Heart right ventricle (tissue), 16 donors: Measurements from ENCODE around the gene VSTM5. TPM values are rescaled to one million over a fixed set of nuclear protein-coding genes. Genes with fewer than 3 reads are reported as not detected.

Experiments
- ATAC-seq, 8 donors: fragments of 200-7000 bp; cut with Tn5 transposase; one replicate each; pipeline ENCODE4 v1.9.1; 2020; ENCODE audit warnings: mild to moderate bottlenecking in 8 of 8, moderate library complexity in 8 of 8, moderate number of reproducible peaks in 1 of 8
- DNase-seq, 2 donors: peaks; one replicate each; pipeline ENCODE4 v3.0.0-alpha.2; 2020
- H3K27ac ChIP-seq, 10 donors: fragments of 200-600 bp; sonication (generic) in 2 of 10; one replicate each; pipeline versions ENCODE4 v1.5.0 to v1.8.0; 2020 to 2022; ENCODE audit warnings: mild to moderate bottlenecking in 3 of 10
- H3K27me3 ChIP-seq, 7 donors: fragments of 200-600 bp; one replicate each; pipeline ENCODE4 v1.8.0; 2021 to 2022; ENCODE audit warnings: mild to moderate bottlenecking in 2 of 7
- H3K36me3 ChIP-seq, 9 donors: fragments of 200-600 bp; sonication (generic) in 1 of 9; one replicate each; pipeline versions ENCODE4 v1.5.0 to v1.8.0; 2020 to 2022; ENCODE audit warnings: mild to moderate bottlenecking in 2 of 9
- H3K4me1 ChIP-seq, 9 donors: fragments of 200-600 bp; sonication (generic) in 1 of 9; one replicate each; pipeline versions ENCODE4 v1.5.0 to v1.8.0; 2020 to 2022; ENCODE audit warnings: mild to moderate bottlenecking in 4 of 9
- H3K4me3 ChIP-seq, 10 donors: fragments of 200-600 bp; sonication (generic) in 2 of 10; one replicate each; pipeline versions ENCODE4 v1.5.0 to v1.8.0; 2020 to 2022; ENCODE audit warnings: mild to moderate bottlenecking in 7 of 10, moderate library complexity in 2 of 10
- H3K9me3 ChIP-seq, 11 donors: fragments of 200-600 bp in 10 of 11; sonication (generic) in 2 of 11; one replicate each; pipeline versions ENCODE4 v1.5.0 to v1.8.0; 2013 to 2022; ENCODE audit warnings: mild to moderate bottlenecking in 2 of 11, control low read depth in 1 of 11, moderate library complexity in 1 of 11
- CTCF ChIP-seq, 9 donors: fragments of 200-600 bp; sonication (generic) in 2 of 9; IDR thresholded peaks; one replicate each; pipeline versions ENCODE4 v1.5.0 to v1.8.0; 2021 to 2022; ENCODE audit warnings: antibody characterized with exemption in 9 of 9, mild to moderate bottlenecking in 5 of 9, moderate library complexity in 1 of 9
- WGBS, 2 donors: extraction: QIAGEN DNeasy Blood & Tissue Kit; methylation state at CpG; one replicate each; pipeline ENCODE4 v1.1.7; 2013; ENCODE audit warnings: inconsistent platforms in 1 of 2; 5-methylcytosine and 5-hydroxymethylcytosine counted together
- intact Hi-C, 10 donors: fragments of 100-400 bp; cut with DNase I; formaldehyde crosslinking; loops; one replicate each; pipeline versions ENCODE4 v1.11.1 to v1.14.2; 2022
- polyA plus RNA-seq, 2 donors: library from polyadenylated mRNA; stranded (reverse); fragments of 200-250 nt; gene quantifications; one replicate each; pipeline ENCODE4 v1.2.3, GENCODE V29; 2013
- total RNA-seq, 10 donors: library from RNA; stranded (reverse); fragmentation: NEBNext Ultra II Directional in 3 of 10; extraction: Animal tissue kit (Norgen Biotek cat#: 25700) in 3 of 10; gene quantifications; one replicate each; pipeline versions ENCODE4 v1.2.1 to v1.2.4, GENCODE V29; 2021 to 2023
- donor health status: Arrhythmogenic right ventricular cardiomyopathy.
- donor health status: ischemic (EF 13 %, LVEDD 7.1; RV severe dilation, severe dysfunction).
- donor health status: healthy with polysubstance abuse.
- donor health status: DM: no; HTN: yes; CAD: no.
- donor health status: DM: no; HTN: no; CAD: no.
- donor health status: ischemic (EF 25% LVEDD 6.9; RV normal size, moderate dysfunction).
- donor health status: ischemic (EF 25% LVEDD 5.7; RV mildly dilated, moderate dysfunction).
- donor health status: healthy.
- donor health status: DM: yes; HTN: yes; CAD: no.
- donor health status: Ischemic cardiomyopathy.
- donor health status: ischemic (EF 35%, LVEDD 5.7; RV mildly dilated, moderate dysfunction).
- donor health status: nonischemic (EF 11% LVEDD 7.7; RV severe dilation, severe dysfunction).
- donor health status: DM: yes; HTN: yes; CAD: no.
- donor health status: PGD.
- donor health status: ischemic (EF 29% LVEDD 5.4; RV normal size, mild dysfunction).
- donor health status: nonischemic (EF 23%, LVEDD 6.1; RV moderate dilation, normal function).

Gene VSTM5
- total and polyA plus RNA-seq, 12 donors, result 0.06 to 0.37 (median 0.20) TPM; not detected in 5

- ATAC-seq (peak in 3 of 8 donors; percentile 44 to 56 (median 46)), DNase-seq (no peak)
- intact Hi-C loops, result no loop called here
- Histone ChIP-seq H3K27me3 (no peaks in the 10 kb centered on the region), H3K36me3 (no peaks in the 10 kb centered on the region), H3K27ac (no peak overlapping the region), H3K4me1 (no peaks in the 10 kb centered on the region), H3K4me3 (no peak overlapping the region), H3K9me3 (no peaks in the 10 kb centered on the region)
- no peak for TF ChIP-seq CTCF (IDR thresholded peaks at IDR 0.05)
- 82 to 96% methylated on average over 1 of the region's 1 CpG for WGBS, 2 donors
Measured at GRCh38 chr11:93832780-93833179, 17.6 kb downstream of the VSTM5 start.

GRCh38 chr11:93831343-93832127, 18.9 kb downstream of the VSTM5 start:
- no peak overlapping the region for H3K4me3 ChIP-seq
- no peaks in the 10 kb centered on the region for H3K27me3 ChIP-seq
- WGBS, 2 donors, result 83 to 84% methylated on average over 3 of the region's 3 CpGs
- H3K36me3 ChIP-seq, result no peaks in the 10 kb centered on the region
- H3K9me3 ChIP-seq, result no peaks in the 10 kb centered on the region
- DNase-seq (no peak), ATAC-seq (no peak)
- no peaks in the 10 kb centered on the region for H3K4me1 ChIP-seq
- intact Hi-C loops, result no loop called here
- no peak for TF ChIP-seq CTCF (IDR thresholded peaks at IDR 0.05)
- H3K27ac ChIP-seq, result no peak overlapping the region

GRCh38 chr11:93829598-93829997, 20.8 kb downstream of the VSTM5 start:
- H3K36me3 ChIP-seq, result no peaks in the 10 kb centered on the region
- H3K27me3 ChIP-seq, result no peaks in the 10 kb centered on the region
- H3K4me1 ChIP-seq, result no peaks in the 10 kb centered on the region
- H3K4me3 ChIP-seq, result no peak overlapping the region
- no peak for TF ChIP-seq CTCF (IDR thresholded peaks at IDR 0.05)
- 73 to 81% methylated on average over 3 of the region's 3 CpGs for WGBS, 2 donors
- ATAC-seq (no peak), DNase-seq (no peak)
- intact Hi-C loops, result no loop called here
- H3K27ac ChIP-seq, result no peak overlapping the region
- H3K9me3 ChIP-seq, result no peaks in the 10 kb centered on the region

GRCh38 chr11:93827363-93827762, 23.1 kb downstream of the VSTM5 start:
- WGBS, 2 donors, result 69 to 77% methylated on average over 1 of the region's 1 CpG
- H3K4me1 ChIP-seq, result no peaks in the 10 kb centered on the region
- no peak for TF ChIP-seq CTCF (IDR thresholded peaks at IDR 0.05)

More at GRCh38 chr11:93827363-93827762, 23.1 kb downstream of the VSTM5 start:
- no peak overlapping the region for H3K4me3 ChIP-seq
- no peaks in the 10 kb centered on the region for H3K9me3 ChIP-seq
- DNase-seq (no peak), ATAC-seq (no peak)
- H3K27me3 ChIP-seq, result no peaks in the 10 kb centered on the region
- no peak overlapping the region for H3K27ac ChIP-seq
- intact Hi-C loops, result no loop called here
- H3K36me3 ChIP-seq, result no peaks in the 10 kb centered on the region
